ENCODE data around the gene CTNNA3. TPM values are rescaled to one million over a fixed set of nuclear protein-coding genes. Genes with fewer than 3 reads are reported as not detected.

CTNNA3 gene
- polyA plus RNA-seq, 1 donor from 2014 or later = 0.14 TPM

DNA sequence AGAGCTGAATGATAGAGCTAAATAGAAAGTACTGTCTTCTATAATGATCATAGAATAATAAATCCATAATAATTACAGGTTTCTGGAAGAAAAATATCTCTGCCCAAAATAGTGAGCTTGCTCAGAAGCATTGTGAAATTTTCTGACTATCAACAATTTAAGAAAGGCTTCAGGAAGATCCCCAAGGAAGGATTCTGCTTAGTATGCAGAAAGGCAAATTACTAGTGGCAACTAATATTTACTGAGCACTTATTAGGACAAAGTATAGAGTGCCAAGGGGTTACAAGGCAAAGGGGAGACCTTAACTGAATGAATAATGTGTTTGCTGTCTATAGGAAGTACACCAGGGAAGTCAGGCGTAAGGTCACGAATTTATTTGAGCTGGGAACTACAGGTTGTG, 928.3 kb downstream of the CTNNA3 start:
- Histone ChIP-seq H2AFZ (ENCODE audit: low read depth, low read length) (no peak overlapping the region), H3K9me2 (ENCODE audit: insufficient read depth, low read length) (no peaks in the 10 kb centered on the region), H3K4me3 (ENCODE audit: low read length) (no peak overlapping the region), H4K20me1 (ENCODE audit: insufficient read depth) (no peaks in the 10 kb centered on the region), H3K79me2 (replicated peaks; ENCODE audit: insufficient read depth, low read length) (no peaks in the 10 kb centered on the region), H3K9me3 (ENCODE audit: low read length) (no peaks in the 10 kb centered on the region), H3K9ac (ENCODE audit: low read length) (no peak overlapping the region), H3K4me2 (ENCODE audit: low read length) (no peak overlapping the region), H3F3A (ENCODE audit: insufficient read depth, low read length, poor library complexity, severe bottlenecking) (no peaks in the 10 kb centered on the region), H3K36me3 (ENCODE audit: insufficient read depth, low read length) (no peaks in the 10 kb centered on the region), H3K27ac (ENCODE audit: low read length) (no peak overlapping the region), H3K27me3 (ENCODE audit: insufficient read depth, low read depth, low read length) (no peaks in the 10 kb centered on the region)
- TF ChIP-seq EZH2 (IDR thresholded peaks at IDR 0.05; ENCODE audit: borderline replicate concordance, insufficient read depth, low read length, poor library complexity, severe bottlenecking) (no peak), RAD21 (conservative IDR thresholded peaks at IDR 0.05) (no peak), MXI1 (conservative IDR thresholded peaks at IDR 0.05; ENCODE audit: poor library complexity, severe bottlenecking) (no peak), TAF1 (IDR thresholded peaks at IDR 0.05; ENCODE audit: low read depth) (no peak), EP300 (conservative IDR thresholded peaks at IDR 0.05; ENCODE audit: poor library complexity, severe bottlenecking) (no peak), SMC3 (conservative IDR thresholded peaks at IDR 0.05; ENCODE audit: poor library complexity) (no peak), POLR2AphosphoS5 (IDR thresholded peaks at IDR 0.05) (no peak)
- TF ChIP-seq, protein P1, sequence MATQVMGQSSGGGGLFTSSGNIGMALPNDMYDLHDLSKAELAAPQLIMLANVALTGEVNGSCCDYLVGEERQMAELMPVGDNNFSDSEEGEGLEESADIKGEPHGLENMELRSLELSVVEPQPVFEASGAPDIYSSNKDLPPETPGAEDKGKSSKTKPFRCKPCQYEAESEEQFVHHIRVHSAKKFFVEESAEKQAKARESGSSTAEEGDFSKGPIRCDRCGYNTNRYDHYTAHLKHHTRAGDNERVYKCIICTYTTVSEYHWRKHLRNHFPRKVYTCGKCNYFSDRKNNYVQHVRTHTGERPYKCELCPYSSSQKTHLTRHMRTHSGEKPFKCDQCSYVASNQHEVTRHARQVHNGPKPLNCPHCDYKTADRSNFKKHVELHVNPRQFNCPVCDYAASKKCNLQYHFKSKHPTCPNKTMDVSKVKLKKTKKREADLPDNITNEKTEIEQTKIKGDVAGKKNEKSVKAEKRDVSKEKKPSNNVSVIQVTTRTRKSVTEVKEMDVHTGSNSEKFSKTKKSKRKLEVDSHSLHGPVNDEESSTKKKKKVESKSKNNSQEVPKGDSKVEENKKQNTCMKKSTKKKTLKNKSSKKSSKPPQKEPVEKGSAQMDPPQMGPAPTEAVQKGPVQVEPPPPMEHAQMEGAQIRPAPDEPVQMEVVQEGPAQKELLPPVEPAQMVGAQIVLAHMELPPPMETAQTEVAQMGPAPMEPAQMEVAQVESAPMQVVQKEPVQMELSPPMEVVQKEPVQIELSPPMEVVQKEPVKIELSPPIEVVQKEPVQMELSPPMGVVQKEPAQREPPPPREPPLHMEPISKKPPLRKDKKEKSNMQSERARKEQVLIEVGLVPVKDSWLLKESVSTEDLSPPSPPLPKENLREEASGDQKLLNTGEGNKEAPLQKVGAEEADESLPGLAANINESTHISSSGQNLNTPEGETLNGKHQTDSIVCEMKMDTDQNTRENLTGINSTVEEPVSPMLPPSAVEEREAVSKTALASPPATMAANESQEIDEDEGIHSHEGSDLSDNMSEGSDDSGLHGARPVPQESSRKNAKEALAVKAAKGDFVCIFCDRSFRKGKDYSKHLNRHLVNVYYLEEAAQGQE (IDR thresholded peaks at IDR 0.05; ENCODE audit: borderline replicate concordance) = no peak
- TF ChIP-seq, protein P2, sequence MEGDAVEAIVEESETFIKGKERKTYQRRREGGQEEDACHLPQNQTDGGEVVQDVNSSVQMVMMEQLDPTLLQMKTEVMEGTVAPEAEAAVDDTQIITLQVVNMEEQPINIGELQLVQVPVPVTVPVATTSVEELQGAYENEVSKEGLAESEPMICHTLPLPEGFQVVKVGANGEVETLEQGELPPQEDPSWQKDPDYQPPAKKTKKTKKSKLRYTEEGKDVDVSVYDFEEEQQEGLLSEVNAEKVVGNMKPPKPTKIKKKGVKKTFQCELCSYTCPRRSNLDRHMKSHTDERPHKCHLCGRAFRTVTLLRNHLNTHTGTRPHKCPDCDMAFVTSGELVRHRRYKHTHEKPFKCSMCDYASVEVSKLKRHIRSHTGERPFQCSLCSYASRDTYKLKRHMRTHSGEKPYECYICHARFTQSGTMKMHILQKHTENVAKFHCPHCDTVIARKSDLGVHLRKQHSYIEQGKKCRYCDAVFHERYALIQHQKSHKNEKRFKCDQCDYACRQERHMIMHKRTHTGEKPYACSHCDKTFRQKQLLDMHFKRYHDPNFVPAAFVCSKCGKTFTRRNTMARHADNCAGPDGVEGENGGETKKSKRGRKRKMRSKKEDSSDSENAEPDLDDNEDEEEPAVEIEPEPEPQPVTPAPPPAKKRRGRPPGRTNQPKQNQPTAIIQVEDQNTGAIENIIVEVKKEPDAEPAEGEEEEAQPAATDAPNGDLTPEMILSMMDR (IDR thresholded peaks at IDR 0.05; ENCODE audit: poor library complexity, severe bottlenecking) = no peak

DNA sequence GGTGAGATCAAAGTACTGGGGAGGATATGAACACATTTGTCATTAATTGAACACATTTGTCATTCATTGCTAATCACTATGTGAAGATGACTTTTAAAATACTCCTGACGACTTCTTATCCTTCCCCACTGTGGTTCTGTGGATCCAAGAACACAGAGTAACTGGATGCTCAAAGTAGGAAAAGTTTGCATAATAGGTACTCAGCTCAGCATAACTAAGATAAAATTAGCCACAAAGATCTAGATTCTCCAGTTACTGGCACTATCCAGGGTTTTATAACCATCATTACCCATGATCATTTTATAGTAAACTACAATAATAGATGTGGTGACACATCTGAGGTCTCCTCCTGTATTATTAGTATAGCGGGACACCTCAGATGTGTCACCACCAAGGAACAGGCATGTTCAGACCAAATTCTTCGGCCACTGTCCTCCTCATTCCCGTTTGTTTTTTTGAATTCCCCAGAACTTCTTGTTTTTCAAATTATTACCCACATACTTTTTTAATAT, 933.7 kb downstream of the CTNNA3 start:
- no peak overlapping the region for H3K27ac ChIP-seq (ENCODE audit: low read length)
- no peaks in the 10 kb centered on the region for H4K20me1 ChIP-seq (ENCODE audit: insufficient read depth)
- no peak overlapping the region for H3K4me3 ChIP-seq (ENCODE audit: low read length)
- H3F3A ChIP-seq (ENCODE audit: insufficient read depth, low read length, poor library complexity, severe bottlenecking) = no peaks in the 10 kb centered on the region
- TF ChIP-seq POLR2AphosphoS5 (IDR thresholded peaks at IDR 0.05) (no peak), EZH2 (IDR thresholded peaks at IDR 0.05; ENCODE audit: borderline replicate concordance, insufficient read depth, low read length, poor library complexity, severe bottlenecking) (no peak), TAF1 (IDR thresholded peaks at IDR 0.05; ENCODE audit: low read depth) (no peak), EP300 (conservative IDR thresholded peaks at IDR 0.05; ENCODE audit: poor library complexity, severe bottlenecking) (no peak), MXI1 (conservative IDR thresholded peaks at IDR 0.05; ENCODE audit: poor library complexity, severe bottlenecking) (no peak), SMC3 (conservative IDR thresholded peaks at IDR 0.05; ENCODE audit: poor library complexity) (no peak), RAD21 (conservative IDR thresholded peaks at IDR 0.05) (no peak)
- TF ChIP-seq, protein P2 (IDR thresholded peaks at IDR 0.05; ENCODE audit: poor library complexity, severe bottlenecking) = no peak
- TF ChIP-seq, protein P1 (IDR thresholded peaks at IDR 0.05; ENCODE audit: borderline replicate concordance) = no peak
- no peak overlapping the region for H3K9ac ChIP-seq (ENCODE audit: low read length)
- H3K27me3 ChIP-seq (ENCODE audit: insufficient read depth, low read depth, low read length) = no peaks in the 10 kb centered on the region
- no peaks in the 10 kb centered on the region for H3K9me2 ChIP-seq (ENCODE audit: insufficient read depth, low read length)
- no peaks in the 10 kb centered on the region for H3K79me2 ChIP-seq (replicated peaks; ENCODE audit: insufficient read depth, low read length)
- H3K36me3 ChIP-seq (ENCODE audit: insufficient read depth, low read length) = no peaks in the 10 kb centered on the region
- H3K4me2 ChIP-seq (ENCODE audit: low read length) = no peak overlapping the region
- H2AFZ ChIP-seq (ENCODE audit: low read depth, low read length) = no peak overlapping the region
- H3K9me3 ChIP-seq (ENCODE audit: low read length) = no peaks in the 10 kb centered on the region
